GM12878 (cell line): ENCODE measurements around the gene LSM10. TPM values are rescaled to one million over a fixed set of nuclear protein-coding genes. Genes with fewer than 3 reads are reported as not detected.
A peak's percentile ranks its signal among the peaks of the same experiment; 100 is the strongest.

Experiments
- ATAC-seq: fragments of 200-7000 bp; cut with Tn5 transposase; 3 replicates; pipeline ENCODE4 v1.9.1; 2020; ENCODE audit warnings: mild to moderate bottlenecking, moderate library complexity
- BruUV-seq: library from RNA; stranded (reverse); fragments of 400-500 nt; replicated peaks from 2 replicates; lab custom pipeline; 2021; lab: Mats Ljungman, UMichigan
- CTCF ChIA-PET: fragments of 300-600 bp; sonication (Branson Sonifier 250); formaldehyde crosslinking; extraction: SDS; loops from one replicate; lab custom pipeline; 2021; ENCODE audit warnings: inconsistent platforms; lab: Yijun Ruan, JAX
- POLR2A ChIA-PET: fragments of 350-600 bp; formaldehyde crosslinking; extraction: SDS; loops from one replicate; lab custom pipeline; 2021; ENCODE audit warnings: inconsistent platforms; lab: Charles Lee
- RAD21 ChIA-PET: fragments of 300-600 bp; sonication (Branson Sonifier 250); formaldehyde crosslinking; loops from one replicate; lab custom pipeline; 2023; ENCODE audit warnings: antibody characterized with exemption; ENCODE audit not compliant: unreplicated experiment; lab: Charles Lee
- SMC1A ChIA-PET: fragments of 300-600 bp; sonication (Branson Sonifier 250); formaldehyde crosslinking; loops from one replicate; lab custom pipeline; 2023; ENCODE audit not compliant: unreplicated experiment, uncharacterized antibody; lab: Charles Lee
- DNase-seq: peaks from one replicate; pipeline ENCODE4 v3.0.0-alpha.2; 2011; ENCODE audit warnings: low read depth, low spot score
- FAIRE-seq: peaks from 3 replicates; lab custom pipeline; 2011; peaks lifted over from hg19 to GRCh38; lab: Jason Lieb, UNC
- H2AFZ ChIP-seq: 2 replicates; pipeline ENCODE4 v1.6.0; 2011; ENCODE audit warnings: low read depth, low read length, control low read depth; ENCODE audit not compliant: control insufficient read depth
- H3K27ac ChIP-seq: 2 replicates; pipeline ENCODE4 v1.5.1; 2011; ENCODE audit warnings: control low read depth; ENCODE audit not compliant: control insufficient read depth, insufficient read depth
- H3K27me3 ChIP-seq, 2 experiments: replicated peaks in 1 of 2; 2 replicates each; pipeline versions ENCODE4 v1.6.0 to v1.6.1; 2011; ENCODE audit warnings: low read length in 1 of 2; ENCODE audit not compliant: control insufficient read depth in 2 of 2, insufficient read depth in 2 of 2
- H3K36me3 ChIP-seq, 2 experiments: 2 replicates each; pipeline ENCODE4 v1.5.1; 2011; ENCODE audit warnings: low read length in 1 of 2; ENCODE audit not compliant: control insufficient read depth in 2 of 2, insufficient read depth in 2 of 2
- H3K4me1 ChIP-seq: 2 replicates; pipeline ENCODE4 v1.6.1; 2011; ENCODE audit warnings: mild to moderate bottlenecking, low read length, moderate library complexity, mixed read lengths; ENCODE audit not compliant: control insufficient read depth, insufficient read depth
- H3K4me2 ChIP-seq: 2 replicates; pipeline ENCODE4 v1.6.0; 2011; ENCODE audit warnings: control low read depth; ENCODE audit not compliant: control insufficient read depth, insufficient read depth
- H3K4me3 ChIP-seq: fragments of 200-600 bp; sonication (generic); 2 replicates; pipeline ENCODE4 v1.5.1; 2016
- H3K79me2 ChIP-seq: 2 replicates; pipeline ENCODE4 v1.6.0; 2011; ENCODE audit warnings: low read length; ENCODE audit not compliant: control insufficient read depth, insufficient read depth
- H3K9ac ChIP-seq: 2 replicates; pipeline ENCODE4 v1.8.0; 2011; ENCODE audit warnings: low read length, control low read depth, mixed read lengths; ENCODE audit not compliant: control insufficient read depth, insufficient read depth
- H3K9me3 ChIP-seq: replicated peaks from 3 replicates; pipeline ENCODE4 v1.5.1; 2011; ENCODE audit warnings: mild to moderate bottlenecking, low read length; ENCODE audit not compliant: control insufficient read depth, insufficient read depth
- H4K20me1 ChIP-seq: 2 replicates; pipeline ENCODE4 v1.6.0; 2011; ENCODE audit not compliant: control insufficient read depth, insufficient read depth
- BACH1 ChIP-seq: fragments of 450-650 bp; IDR thresholded peaks from 2 replicates; pipeline ENCODE4 v1.6.1; 2017; ENCODE audit warnings: mild to moderate bottlenecking, borderline replicate concordance
- RB1 ChIP-seq: fragments of 450-650 bp; formaldehyde crosslinking; IDR thresholded peaks from 2 replicates; pipeline ENCODE4 v1.6.1; 2017; ENCODE audit warnings: mild to moderate bottlenecking, borderline replicate concordance
- RBBP5 ChIP-seq: fragments of 200-600 bp; sonication (generic); conservative IDR thresholded peaks from 2 replicates; pipeline ENCODE4 v1.6.1; 2016
- WGBS: methylation state at CpG from one replicate; pipeline ENCODE4 v1.1.6; 2016; ENCODE audit warnings: low lambda C conversion rate; ENCODE audit not compliant: insufficient replicate concordance, insufficient coverage; ENCODE audit errors: missing lambda C conversion rate; 5-methylcytosine and 5-hydroxymethylcytosine counted together
- in situ Hi-C: fragments of 300-500 bp; cut with MboI; formaldehyde crosslinking; loops from 9 replicates; pipeline ENCODE4 v1.14.3; 2018; ENCODE audit warnings: mixed read lengths
- intact Hi-C: fragments of 100-400 bp; cut with micrococcal nuclease; formaldehyde crosslinking; loops from one replicate; pipeline ENCODE4 v1.14.2; 2022; ENCODE audit not compliant: unreplicated experiment
- polyA plus RNA-seq, 11 experiments: library from polyadenylated mRNA; depleted of rRNA in 4 of 11; unstranded in 6 of 11; stranded (reverse) in 5 of 11; fragments of >200 nt; fragmentation: Nextera tagmentation in 4 of 11; fragmentation: Illumina TruSeq in 1 of 11; extraction: Ambion mirVana in 4 of 11; extraction: Trizol in 1 of 11; gene quantifications; 1 replicate in 1 of 11; 2 replicates in 10 of 11; pipeline versions ENCODE4 v1.2.1 to v1.2.3, GENCODE V29; 2011 to 2016; ENCODE audit warnings: inconsistent platforms in 2 of 11, missing spikeins in 2 of 11, low read depth in 1 of 11
- total RNA-seq, 4 experiments: library from RNA; depleted of rRNA in 3 of 4; stranded (reverse); fragments of >200 nt in 3 of 4; fragmentation: Illumina TruSeq in 1 of 4; extraction: Trizol in 1 of 4; gene quantifications; 2 replicates each; pipeline versions ENCODE4 v1.2.1 to v1.2.3, GENCODE V29; 2013 to 2021
- TF ChIP-seq, protein P1 (sequence below): fragments of 450-650 bp; IDR thresholded peaks from 2 replicates; pipeline ENCODE4 v1.6.1; 2016; ENCODE audit warnings: mild to moderate bottlenecking

LSM10 gene
- total and polyA plus RNA-seq, 10 of the 15 experiments (the other 5 are each of a cell fraction or from before 2014, with no cell fraction given) = 13.1 to 103 (median 57.5) TPM

DNA sequence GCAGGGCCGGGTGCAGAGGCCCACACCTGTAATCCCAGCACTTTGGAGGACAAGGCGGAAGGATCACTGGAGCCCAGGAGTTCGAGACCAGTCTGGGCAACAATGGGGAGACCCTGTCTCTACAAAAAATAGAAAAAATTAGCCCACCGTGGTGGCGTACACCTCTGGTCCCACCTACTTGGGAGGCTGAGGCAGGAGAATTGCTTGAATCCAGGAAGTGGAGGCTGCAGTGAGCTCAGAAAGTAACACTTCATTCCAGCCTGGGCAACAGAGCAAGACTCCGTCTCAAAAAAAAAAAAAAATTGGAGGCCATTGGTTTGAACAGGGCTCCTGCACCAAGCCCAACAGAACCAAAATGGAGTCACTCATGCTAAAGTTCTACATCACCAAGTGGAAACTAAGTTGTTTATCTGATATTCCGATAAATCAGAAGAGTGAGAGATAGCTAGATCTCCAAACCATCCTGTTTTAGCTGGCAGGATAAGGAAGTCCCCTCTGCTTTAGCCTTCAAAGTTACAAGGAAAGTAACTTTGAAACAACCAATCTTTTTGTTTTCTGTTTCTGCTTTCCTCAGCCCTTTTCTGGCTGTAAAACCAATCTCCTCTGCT, 766 bp upstream of the LSM10 start:
- RAD21 ChIA-PET = interaction anchor here (1.1 to 2.0 kb wide), 4 partner anchors 20 to 248 kb away, joined by 3 to 10 read pairs (median 4); no protein-coding TSS in a partner anchor
- Histone ChIP-seq H3K36me3 (peaks cover 0 to 5% of the 10 kb centered on the region in 2 experiments; a peak in 2 of 4 replicates), H3K27me3 (no peaks in the 10 kb centered on the region), H2AFZ (peak overlapping the region; percentile 94; the same call in 1 of the 2 replicates), H3K9me3 (peaks cover 2% of the 10 kb centered on the region; the same call in 2 of the 3 replicates), H3K4me3 (peak overlapping the region; percentile 94), H3K4me1 (peaks cover 13% of the 10 kb centered on the region), H3K27ac (peak overlapping the region; percentile 77), H4K20me1 (no peaks in the 10 kb centered on the region), H3K4me2 (peak overlapping the region; percentile 93), H3K79me2 (peaks cover 27% of the 10 kb centered on the region), H3K9ac (no peak overlapping the region; the same call in 1 of the 2 replicates)
- CTCF ChIA-PET = interaction anchor here (0.6 to 3.4 kb wide), 6 partner anchors 12 to 247 kb away, joined by 3 to 25 read pairs (median 4); no protein-coding TSS in a partner anchor
- intact Hi-C loops (no loop called here), in situ Hi-C loops (no loop called here)
- DNase-seq (no peak), FAIRE-seq (no peak), ATAC-seq (no peak)
- POLR2A ChIA-PET = interaction anchor here (0.5 to 5.8 kb wide), 9 partner anchors 11 to 1081 kb away, joined by 3 to 79 read pairs (median 5); partner anchors contain the start of genes MAP7D1, MRPS15, OSCP1 and STK40
- SMC1A ChIA-PET = interaction anchor here (0.7 to 3.8 kb wide), 8 partner anchors 10 to 248 kb away, joined by 3 to 36 read pairs (median 4); no protein-coding TSS in a partner anchor
- TSS peak; percentile 94 for BruUV-seq
- no peak for TF ChIP-seq BACH1
- no peak for TF ChIP-seq RB1
- TF ChIP-seq RBBP5 = no peak
- TF ChIP-seq, protein P1, sequence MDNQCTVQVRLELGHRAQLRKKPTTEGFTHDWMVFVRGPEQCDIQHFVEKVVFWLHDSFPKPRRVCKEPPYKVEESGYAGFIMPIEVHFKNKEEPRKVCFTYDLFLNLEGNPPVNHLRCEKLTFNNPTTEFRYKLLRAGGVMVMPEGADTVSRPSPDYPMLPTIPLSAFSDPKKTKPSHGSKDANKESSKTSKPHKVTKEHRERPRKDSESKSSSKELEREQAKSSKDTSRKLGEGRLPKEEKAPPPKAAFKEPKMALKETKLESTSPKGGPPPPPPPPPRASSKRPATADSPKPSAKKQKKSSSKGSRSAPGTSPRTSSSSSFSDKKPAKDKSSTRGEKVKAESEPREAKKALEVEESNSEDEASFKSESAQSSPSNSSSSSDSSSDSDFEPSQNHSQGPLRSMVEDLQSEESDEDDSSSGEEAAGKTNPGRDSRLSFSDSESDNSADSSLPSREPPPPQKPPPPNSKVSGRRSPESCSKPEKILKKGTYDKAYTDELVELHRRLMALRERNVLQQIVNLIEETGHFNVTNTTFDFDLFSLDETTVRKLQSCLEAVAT = no peak
- 70% methylated on average over 7 of the region's 7 CpGs for WGBS
